GM21528 (cell line): Measurements from ENCODE around the gene DDX23.

Experiments used
- ATAC-seq: cut with Tn5 transposase; IDR thresholded peaks from one replicate; pipeline ENCODE4 v1.9.1; 2021; ENCODE audit warnings: mild to moderate bottlenecking, moderate library complexity; ENCODE audit not compliant: unreplicated experiment, low FRiP score

Gene DDX23

DNA sequence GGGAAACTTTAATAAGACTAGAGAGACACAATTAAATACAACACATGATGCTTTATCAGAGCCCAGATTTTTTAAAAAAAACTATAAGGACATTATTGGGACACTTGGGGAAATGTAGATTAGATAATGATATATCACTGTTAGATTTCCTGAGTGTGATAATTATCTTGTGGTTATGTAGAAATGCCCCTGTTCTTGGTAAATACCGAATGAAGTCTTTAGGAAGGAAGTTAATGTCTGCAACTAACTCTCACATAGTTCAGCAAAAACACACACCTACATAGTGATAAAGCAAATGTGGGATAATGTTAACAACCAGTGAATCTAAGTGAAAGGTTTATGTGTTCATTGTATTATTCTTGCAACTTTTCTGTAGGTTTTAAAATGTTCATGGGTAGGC, 48.3 kb downstream of the DDX23 start:
- ATAC-seq = no peak

DNA sequence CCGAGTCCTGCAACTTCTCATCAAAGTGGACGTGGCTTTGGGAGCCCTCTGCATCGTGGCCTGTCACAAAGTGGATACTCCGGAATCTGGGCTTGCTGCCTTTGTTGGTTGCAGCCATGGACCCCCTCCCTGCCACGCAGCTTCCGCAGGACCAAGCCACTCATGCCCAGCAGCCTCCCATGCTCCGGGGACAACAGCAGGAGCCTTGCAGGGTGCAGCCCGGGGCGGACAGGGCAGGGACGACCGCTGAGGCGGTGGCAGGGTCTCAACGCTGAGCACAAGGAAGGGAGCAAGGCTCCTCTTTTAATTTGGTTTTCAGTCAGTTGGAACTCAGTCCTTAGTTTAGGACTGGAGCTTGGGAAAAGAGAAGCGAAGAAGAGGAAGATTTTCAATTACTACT, 51.0 kb downstream of the DDX23 start:
- no peak for ATAC-seq

DNA sequence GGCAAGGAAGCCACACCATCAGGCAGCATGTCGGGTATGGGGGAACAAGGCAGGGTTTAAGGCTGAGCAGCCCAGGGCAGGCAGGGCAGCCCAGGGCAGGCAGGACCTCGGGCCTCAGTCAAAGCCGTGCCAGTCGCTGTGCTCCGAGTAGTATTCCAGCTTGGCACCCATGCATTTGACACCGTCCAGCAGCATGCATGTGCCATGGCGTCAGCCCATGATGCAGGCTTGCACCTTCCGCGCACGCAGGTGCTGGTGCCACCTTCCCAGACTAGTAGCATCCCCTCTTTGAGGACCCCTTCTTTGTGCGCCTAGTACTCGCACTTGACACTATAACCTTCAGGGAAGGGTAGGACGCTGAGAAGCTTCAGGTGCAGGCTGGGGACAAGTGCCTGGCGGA, 51.5 kb downstream of the DDX23 start:
- no peak for ATAC-seq

DNA sequence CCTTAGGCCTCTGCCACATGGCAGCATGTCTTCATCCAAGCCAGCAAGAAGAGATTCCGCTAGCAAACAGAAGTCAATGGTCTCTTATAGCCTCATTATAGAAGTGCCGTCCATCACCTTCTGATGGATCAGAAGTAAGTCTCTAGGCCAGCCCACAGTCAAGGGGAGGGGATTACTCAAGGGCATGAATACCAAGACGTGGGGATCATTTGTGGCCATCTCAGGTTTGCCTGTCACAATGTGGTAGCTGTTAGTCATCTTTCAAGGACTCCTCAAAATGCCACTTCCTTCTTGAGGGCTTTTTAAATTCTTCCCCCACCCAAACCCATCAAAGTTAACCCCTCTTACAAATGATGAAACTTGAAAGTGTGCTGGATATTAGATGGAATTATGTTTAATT, 55.0 kb downstream of the DDX23 start:
- ATAC-seq = no peak

DNA sequence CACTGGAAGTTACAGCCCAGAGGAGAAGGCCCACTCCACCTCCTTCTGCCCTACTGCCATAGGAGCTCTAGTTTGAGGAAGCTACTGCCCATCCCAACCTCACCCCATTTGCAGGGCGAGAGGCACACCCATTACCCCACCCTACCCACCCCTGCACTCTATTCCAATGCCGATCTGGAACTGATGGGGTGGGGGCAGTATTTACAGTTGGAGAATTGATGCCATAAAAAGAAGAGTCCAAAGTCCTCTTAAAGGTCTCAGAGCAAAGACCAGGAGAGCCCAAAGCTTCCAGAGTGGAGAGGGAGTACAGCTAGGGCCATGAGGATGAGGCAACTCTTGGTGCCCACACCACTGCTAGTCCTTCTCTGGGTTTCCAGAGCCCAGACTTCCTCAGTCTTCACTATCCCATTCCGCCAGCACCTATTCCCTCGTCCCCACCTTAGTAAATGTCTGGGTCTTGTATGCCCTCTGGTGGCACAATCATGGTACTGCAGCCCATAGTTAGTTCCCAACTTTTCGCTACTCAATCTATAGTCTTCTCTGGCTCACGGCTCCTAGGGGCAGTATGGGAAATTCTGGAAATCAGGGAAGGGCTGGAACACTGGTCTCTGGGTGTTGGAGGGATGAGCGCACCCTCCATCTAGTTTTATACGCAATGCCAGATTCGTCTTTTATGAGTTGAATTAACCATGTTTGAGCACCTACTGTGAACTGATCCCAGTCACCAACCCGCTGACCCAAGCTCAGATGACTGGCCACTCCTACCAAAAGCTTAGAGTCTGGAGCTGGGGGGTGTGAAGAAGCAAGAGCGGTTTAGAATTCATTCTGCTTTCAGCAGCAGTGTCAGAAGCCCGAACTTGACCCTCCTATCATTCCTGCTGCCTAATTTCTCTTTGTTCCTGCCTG, 56.2 kb downstream of the DDX23 start:
- no peak for ATAC-seq

DNA sequence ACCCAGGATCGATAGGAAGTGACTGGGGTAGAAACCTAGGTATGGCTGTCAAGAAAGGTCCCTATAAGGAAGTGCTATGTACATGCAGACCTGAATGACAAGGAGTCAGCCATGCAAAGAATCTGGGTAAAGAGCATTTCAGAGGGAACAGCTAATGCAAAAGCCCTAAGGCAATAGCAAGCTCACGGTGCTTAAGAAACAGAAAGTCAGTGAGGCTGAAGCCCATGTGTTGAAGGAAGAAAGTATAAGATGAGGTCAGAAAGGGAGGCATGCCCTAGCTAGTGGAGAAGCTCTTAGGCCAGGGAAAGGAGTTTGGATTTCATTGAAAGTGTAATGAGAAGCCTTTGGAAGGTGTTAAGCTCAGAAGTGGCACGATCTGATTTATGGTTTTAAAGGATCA, 57.1 kb downstream of the DDX23 start:
- ATAC-seq = no peak

DNA sequence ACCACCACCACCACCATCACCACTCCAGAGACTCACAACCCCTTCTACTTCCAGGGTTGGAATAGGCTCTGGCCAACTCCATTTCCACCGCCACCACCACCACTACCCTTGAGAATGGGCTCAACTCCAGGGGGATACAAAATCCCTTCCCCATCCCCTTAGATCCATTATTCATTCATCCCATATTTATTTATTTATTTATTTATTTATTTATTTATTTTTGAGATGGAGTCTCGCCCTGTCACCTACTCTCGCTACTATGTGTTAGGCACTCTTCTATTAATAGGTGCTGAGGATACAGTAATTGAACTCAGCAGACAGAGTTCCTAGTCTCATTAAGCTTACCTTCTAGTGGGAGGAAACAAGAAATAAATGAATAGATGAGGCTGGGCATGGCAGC, 58.3 kb downstream of the DDX23 start:
- ATAC-seq = no peak

DNA sequence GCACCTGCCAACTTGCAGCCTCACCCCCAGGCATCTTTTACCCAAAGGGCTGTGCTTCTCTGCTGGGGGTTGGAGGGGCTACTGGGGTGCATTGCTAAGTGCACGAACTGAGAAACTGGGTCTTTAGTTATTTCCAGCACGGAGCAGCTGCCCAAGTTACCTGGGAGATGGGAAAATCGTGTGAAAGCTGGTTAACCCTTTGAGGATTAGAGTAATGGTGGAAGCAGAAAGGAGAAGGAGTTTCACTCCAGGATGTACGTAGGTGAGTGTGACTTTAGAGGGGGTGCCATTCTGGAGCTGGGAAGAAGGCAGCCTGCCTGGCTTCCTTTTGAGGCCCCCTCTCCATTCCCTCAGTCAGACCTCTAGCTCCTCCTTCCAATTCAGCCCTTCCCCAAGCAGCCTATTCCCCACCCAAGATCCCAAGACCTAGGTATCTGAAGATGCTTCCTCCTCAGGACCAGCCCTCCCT, 62.1 kb downstream of the DDX23 start:
- ATAC-seq = no peak

DNA sequence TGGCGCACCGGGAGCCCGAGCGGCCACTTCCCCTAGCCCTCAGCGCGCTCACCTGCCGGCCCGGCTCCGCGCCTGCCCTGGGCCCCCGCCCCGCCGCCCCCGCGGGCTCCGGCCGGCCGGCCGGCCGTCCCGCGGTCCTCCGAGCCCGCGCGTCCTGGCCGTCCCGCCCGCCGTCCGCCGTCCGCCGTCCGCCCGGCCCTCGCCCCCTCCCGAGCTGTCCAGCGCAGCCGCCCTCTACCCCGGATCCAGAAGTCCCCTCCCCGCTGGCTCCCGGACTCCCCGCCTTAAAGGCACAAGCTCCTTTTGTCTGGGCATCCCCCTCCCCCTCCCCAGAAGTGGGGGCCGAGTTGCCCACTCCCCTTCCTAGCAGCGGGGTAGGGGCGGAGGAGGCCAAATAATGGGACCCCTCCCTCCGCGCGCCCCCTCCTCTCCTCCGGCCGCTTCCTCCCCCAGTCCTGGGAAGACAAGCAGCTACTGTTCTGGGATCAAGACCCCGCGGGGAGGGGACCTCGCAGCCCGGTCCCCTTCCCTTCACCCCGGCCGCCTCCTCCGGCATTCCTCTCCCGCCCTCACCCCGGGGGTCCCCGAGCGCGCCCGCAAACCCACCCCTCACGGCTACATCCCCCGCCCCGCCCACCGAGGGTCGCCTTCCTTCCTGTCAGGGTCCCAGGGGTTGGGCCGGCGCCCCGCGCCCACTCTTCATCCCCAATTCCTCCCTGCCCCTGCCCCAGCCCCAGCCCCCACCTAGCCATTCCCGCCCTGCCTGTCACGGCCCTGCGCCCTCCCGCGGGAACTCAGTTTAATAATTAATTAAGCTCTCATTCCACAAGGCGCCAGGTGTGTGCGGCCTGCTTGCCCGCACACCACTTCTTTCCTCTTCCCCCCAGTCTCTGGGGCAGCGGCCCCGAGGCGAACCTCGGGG, 62.8 kb downstream of the DDX23 start, which contains the start of gene ADCY6:
ADCY6 (minus strand) TSS at position 236 of the 922 bp plus-strand sequence. CDS start 5,655 bp downstream, outside the sequence.
- no peak for ATAC-seq

DNA sequence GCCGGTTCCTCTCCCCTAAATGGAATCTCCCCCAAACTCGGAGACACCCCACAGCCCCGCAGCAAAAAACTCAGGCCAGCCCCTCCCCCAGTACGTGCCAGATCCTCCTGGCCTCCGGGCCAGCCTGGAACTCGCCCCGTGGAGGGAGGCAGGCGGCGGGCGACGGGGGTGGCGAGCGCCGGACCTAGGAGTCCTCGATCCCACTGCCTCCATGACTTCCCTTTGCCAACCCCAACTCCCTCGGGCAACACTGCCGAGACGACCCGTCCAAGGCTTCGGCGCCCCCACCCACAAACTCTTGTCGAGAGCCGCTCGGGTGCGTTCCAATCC, 63.5 kb downstream of the DDX23 start:
- ATAC-seq = no peak

DNA sequence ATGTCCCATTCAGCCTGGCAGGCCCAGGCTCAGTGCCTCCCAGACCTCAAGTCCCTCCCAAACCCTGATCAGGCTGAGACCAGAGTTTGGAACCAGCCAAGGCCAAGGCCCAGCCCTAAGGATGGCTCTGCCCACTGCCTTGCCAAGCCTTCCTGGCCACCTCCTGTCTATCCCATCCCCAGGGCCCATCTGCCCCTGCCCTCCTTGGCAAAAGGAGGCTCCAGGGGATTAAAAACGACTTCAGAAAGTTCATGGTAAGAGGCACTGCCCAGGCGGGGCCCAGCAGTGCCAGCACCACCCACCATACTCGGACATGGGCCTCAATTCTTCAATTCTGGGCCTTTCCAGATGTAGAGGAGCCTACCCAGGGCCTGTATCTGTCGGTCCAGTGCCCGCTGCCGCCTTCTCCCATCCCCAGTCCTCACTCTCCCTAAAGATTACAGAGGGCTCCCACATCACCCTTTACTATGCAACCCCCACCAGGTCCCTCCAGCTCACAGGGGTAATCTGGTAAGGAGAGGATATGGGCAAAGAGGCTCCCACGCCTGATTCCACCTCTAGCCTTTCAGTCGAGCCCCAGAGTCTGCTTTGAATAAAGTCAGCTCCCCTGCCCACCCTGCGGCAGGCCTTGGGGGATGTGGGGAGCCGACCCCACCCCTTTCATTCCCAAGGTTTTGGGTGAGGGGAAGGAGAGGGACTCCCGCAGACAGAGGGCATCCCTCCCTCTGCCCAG, 64.0 kb downstream of the DDX23 start:
- ATAC-seq = no peak

DNA sequence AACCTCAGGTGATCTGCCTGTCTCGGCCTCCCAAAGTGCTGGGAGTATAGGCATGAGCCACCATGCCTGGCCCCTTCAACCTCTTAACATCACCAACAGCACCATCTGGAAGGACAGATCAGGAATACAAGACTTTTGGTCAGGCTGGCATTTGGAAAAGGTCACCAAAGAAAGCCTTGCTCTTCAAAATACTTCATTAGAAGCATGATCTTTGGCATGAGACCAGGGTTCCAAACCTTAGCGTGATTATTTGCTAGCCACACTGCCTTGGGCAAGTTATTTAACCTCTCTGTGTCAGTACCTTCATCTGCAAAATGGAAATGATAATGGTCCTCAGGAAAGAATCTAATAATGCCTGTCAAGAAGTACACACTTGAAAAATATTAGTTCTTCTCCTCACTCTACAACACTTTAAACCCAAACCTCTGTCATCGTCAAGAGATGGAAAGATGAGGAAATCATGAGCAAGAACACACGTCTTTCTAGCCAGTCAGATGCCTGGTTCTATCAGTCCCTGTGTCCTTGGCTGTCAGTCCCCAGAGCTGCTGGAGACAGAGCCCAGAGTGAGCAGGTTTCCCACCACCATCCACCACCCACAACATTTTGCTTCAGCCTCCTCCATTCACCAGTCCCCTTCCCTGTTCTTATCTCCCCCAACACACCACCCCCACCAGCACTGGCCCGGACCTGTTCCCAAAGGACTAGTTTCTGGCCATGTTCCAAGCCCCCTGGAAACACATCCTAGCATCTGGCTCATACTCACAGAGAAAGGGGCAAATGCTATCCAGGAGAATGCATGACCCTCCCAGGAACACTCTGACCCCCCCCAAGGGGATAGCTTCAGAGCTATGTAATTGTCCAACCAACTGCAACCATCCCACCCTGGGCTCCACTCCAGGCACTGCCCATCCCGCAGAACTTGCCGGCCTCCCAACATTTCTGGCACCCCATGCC, 65.1 kb downstream of the DDX23 start:
- ATAC-seq = no peak

DNA sequence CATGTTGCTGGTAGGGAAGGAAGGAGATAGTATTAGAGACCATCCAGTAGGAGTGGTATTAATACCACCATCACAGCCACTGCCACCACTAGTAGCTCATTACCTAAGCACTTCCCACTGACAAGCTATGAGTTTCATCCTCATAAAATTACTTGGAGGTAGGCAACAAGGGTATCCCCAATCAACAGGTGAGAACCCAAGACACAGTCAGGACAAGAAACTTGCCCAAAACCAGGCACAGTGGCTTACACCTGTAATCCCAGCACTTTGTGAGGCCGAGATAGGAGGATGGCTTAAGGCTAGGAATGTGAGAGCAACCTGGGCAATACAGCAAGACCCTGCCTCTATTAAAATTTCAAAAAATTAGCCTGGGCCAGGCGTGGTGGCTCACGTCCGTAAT, 68.5 kb downstream of the DDX23 start:
- ATAC-seq = no peak

DNA sequence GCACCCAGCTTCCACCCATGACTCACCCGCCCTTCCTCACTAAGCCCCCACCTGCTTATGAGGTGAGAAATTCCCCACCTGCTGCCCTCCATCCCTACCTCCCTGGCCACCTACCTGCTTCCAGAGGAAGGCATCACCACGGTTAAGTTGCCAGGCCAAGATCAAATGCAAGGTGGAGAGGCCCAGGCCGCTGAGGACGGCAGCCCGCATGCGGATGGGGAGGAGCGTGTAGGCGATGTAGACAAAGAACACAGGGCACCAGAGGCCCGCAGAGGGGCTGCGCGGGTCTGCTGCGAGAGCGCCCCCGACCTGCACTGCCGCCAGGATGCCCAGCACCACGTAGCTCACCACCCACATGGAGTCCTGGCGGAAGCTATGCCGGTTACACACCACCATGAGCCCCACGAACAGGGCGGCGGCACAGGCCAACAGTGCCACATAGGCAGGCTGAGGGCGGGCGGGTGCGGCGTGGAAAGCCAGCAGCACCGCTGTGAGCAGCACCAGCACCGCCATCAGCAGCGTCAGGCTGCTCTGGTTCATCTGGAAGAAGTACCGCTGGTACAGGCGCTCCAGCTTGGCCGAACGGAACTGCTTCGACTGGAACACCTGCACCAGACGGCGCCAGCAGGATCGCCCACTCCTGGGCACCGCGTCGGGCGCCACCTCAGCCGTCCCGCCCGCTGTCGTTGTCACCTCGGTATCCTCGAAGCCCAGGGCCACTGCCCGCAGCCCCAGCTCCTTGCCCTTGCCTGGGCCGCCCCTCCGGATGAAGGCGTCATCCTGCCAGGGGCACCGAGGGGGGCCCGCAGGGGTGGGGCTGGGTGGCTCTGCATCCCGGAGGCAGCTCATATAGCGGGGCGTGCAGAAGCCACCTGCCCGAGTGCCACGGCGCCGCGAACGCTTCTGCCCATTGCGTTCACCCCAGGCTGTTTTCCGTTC, 69.2 kb downstream of the DDX23 start:
- ATAC-seq = no peak

DNA sequence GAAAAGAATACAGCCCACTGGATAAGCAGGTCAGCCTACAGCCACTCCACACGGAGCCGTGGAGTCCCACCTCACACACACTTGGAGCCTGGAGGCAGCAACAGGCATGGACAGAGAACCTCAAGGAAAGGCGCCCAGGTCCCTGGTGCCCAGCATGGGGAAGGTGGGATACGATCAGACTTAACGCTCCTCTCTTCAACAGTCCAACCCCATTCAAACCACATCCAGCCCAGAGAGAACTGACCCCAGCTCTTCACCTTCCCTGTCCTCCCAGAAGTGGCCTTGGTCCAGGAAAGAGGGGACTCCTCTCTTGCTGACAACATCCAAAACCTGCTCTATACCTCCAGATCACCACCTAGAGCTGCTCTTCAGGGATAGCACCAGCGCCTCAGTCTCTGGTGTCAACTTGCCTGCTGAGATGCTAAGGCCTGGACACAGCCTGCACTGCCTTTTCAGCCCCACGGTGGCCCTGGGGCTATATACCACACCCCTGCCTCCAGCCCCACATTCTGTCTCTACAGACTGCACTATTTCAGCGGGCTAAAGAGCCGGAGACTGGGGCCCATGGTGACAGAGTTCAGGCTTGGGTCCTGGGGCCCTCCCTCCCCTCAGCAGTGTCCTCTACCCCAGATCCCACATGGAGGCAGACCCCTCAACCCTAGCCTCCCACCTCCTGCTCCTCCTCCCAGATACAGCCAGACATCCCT, 70.1 kb downstream of the DDX23 start:
- ATAC-seq = no peak

DNA sequence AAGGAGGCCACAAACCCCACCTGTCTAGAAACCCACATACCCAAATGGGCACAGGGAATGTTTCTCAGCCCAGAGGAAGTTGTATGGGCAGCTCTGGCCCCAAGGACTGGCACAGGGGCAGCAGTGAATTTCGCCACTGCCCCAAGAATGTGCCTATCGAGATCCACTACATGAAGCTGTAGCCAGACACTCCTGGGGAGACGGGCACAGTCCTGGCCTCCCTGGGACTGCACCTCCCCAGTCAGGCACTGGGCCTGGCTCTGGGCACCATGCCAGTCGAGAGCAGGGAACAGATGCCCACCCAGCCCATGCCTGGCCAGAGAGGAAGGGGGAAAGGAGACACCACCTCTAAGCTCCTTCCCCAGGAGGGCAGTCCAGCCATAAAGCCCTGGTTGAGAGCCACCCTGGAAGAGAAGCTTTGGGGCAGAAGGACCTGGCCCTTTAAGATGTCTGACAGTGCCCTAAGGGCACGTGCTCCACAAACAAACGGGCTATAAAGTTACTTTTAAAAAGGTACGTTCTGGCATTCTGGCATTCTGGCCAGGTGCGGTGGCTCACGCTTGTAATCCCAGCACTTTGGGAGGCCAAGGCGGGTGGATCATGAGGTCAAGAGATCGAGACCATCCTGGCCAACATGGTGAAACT, 71.5 kb downstream of the DDX23 start:
- ATAC-seq = no peak

DNA sequence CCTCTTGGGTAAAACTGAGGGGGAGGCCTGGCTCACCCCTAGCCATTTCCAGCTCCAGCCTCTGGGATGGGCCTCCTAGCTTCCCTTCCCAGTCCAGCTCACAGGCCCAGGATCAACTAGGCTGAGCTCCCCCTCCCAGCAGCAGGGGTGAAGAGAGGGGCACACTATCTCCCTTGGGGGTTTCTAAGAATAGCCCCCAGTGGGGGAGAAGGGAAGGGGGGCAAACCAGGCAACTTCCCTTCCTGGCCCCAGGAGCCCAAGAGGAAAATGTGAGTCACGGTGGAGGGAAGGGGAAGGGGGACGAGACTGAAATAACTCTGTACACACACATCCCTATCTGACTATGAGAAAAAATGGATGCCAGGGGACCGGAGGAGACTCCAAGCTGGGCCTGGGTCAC, 72.1 kb downstream of the DDX23 start:
- ATAC-seq = no peak
